Measurements from ENCODE around the gene PLAGL1.
"Not testable (repeated sequence)": the region's sequence is repeated elsewhere in the genome, so short reads cannot be mapped to it uniquely, and the experiment has no call there.

Gene PLAGL1, protein sequence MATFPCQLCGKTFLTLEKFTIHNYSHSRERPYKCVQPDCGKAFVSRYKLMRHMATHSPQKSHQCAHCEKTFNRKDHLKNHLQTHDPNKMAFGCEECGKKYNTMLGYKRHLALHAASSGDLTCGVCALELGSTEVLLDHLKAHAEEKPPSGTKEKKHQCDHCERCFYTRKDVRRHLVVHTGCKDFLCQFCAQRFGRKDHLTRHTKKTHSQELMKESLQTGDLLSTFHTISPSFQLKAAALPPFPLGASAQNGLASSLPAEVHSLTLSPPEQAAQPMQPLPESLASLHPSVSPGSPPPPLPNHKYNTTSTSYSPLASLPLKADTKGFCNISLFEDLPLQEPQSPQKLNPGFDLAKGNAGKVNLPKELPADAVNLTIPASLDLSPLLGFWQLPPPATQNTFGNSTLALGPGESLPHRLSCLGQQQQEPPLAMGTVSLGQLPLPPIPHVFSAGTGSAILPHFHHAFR

DNA sequence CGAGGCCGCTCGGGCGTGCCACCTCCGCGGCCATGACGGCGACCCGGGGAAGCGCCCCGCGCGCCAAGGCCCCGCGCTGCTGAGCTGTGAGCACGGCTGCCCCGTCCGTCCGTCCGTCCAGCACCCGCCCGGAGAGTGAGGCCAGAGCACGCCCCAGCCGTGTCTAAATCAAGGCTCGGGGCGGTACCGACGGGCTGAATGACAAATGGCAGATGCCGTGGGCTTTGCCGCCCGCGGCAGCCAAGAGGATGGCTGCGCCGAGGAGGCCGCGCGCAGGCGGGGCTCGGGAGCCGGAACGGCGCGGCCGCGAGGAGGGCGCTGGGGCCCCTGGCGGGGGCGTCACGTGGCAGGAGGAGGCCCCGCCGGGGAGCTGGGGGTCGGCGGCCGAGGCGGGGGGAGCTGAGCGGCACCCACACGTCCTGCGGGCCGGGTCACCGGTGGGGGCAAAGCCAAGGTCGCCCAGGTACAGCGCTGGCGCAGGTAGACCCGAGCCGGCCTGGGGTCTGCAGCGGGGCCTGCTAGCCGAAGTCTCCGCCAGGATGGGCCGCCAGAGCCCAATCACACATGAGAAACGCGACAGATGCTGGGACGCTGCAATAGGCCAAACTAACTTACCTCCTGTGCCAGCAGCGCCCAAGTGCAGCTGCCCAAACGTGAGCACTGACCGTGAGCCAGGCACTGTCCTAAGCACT lies at the start of gene PLAGL1:
PLAGL1 (minus strand) TSS at position 140 of the 692 bp plus-strand sequence. CDS start 60,123 bp downstream, outside the sequence.
- DNase-seq (ENCODE audit: low read depth in 3 of 3), result peak in 1 of 3 experiments; percentile 9

DNA sequence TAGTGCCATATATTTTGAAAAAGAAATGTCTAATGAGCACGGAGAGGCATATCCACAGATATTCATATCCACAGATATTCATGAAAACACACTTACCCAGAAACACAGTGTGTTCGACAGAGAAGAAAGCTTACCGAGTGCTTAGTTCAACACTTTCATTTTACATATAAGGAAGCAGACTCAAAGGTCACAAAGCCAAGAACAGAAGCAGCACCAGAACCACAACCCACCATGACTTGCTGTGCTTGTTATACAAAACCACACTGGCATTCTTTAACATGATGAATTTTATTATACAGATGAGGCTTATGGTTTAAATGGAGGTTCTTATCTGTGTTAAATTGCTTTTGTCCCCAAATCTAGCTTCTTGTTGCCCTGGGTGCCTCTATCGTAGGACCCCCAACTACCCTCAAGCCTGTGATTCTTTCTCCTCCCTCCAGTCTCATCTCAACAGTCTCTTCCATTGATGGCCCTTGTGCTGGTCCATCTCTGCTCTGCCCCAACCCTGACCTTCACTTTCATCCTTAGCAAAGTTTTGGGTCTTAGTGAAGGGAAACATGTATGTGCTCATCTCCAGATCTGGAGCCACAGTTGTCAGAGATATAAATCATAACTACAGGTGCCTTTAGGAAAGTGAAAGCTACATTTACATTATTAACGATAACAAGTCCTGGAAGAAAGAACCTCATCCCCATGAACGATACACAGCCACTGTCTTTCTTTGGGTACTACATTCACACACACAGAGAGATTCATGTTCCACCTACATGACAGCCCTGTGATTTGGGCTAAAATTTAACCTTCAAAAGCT lies 47.3 kb upstream of the PLAGL1 start:
- peak in 2 of 3 experiments; percentile 27 to 38 for DNase-seq (ENCODE audit: low read depth in 3 of 3)

DNA sequence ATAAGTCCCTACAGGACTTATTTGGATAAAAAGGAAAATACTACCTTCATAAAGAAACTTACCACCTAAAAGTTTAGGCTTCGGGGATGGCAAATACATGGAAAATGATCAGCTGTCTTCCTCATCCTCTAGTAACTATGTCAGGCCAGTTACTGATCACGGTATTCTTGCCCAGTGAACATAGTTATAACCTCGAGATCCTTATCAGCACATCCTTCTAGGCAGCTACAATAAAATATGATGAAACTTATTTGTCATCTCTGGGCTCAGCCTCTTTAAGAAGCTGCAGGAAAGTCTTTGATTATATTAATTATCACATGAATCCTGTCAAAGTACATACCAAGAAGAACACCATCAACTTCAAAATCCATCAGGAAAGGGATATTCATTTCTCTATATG lies 45.5 kb upstream of the PLAGL1 start:
- no peak for DNase-seq (ENCODE audit: low read depth in 3 of 3)

DNA sequence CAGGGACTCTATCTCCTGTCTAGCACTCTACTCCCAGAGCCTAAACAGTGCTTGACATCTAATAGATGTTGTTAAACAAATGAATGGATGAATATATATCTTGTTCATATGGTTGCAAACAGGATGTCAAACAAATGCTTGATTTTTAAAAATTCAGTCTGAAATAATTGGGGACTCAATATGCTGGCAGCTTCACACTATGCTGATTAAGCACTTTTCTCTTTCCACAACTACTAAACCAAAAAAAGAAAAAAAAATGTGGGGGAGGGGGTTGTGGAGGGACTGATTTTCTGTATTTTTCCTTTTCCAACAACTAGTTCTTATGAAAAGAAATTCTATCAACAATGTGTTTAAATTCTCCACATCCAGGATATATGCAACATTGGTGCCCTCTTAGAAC lies 44.4 kb upstream of the PLAGL1 start:
- no peak for DNase-seq (ENCODE audit: low read depth in 3 of 3)

DNA sequence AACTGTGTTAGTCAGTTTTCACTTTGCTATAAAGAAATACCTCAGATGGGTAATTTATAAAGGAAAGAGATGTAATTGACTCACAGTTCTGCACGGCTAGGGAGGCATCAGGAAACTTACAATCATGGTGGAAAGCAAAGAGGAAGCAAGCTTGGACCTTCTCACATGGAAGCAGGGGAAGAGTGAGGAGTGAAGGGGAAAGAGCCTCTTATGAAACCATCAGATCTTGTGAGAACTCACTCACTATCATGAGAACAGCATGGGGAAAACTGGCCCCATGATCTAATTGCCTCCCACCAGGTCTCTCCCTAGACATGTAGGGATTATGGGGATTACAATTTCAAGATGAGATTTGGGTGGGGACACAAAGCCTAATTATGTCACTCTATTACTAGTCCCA lies 41.3 kb upstream of the PLAGL1 start:
- no peak for DNase-seq (ENCODE audit: low read depth in 3 of 3)

DNA sequence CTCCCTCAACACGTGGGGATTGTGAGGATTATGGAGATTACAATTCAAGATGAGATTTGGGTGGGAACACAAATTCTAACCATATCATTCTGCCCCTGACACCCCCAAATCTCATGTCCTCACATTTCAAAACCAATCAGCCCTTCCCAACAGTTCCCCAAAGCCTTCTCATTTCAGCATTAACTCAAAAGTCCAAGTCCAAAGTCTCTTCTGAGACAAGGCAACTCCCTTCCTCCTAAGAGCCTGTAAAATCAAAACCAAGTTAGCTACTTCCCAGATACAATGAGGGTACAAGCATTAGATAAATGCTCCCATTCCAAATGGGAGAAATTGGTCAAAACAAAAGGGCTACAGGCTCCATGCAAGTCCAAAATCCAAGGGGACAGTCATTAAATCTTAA lies 39.6 kb upstream of the PLAGL1 start:
- no peak for DNase-seq (ENCODE audit: low read depth in 3 of 3)

DNA sequence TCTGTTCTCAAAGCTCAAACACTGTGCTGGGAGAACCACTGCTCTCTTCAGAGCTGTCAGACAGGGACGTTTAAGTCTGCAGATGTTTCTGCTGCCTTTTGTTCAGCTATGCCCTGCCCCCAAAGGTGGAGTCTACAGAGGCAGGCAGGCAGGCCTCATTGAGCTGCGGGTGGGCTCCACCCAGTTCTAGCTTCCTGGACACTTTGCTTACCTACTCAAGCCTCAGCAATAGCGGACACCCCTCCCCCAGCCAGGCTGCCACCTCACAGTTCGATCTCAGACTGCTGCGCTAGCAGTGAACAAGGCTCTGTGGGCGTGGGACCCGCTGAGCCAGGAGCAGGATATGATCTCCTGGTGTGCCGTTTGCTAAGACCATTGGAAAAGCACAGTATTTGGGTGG lies 38.6 kb upstream of the PLAGL1 start:
- DNase-seq (ENCODE audit: low read depth in 3 of 3), result not testable (repeated sequence)

DNA sequence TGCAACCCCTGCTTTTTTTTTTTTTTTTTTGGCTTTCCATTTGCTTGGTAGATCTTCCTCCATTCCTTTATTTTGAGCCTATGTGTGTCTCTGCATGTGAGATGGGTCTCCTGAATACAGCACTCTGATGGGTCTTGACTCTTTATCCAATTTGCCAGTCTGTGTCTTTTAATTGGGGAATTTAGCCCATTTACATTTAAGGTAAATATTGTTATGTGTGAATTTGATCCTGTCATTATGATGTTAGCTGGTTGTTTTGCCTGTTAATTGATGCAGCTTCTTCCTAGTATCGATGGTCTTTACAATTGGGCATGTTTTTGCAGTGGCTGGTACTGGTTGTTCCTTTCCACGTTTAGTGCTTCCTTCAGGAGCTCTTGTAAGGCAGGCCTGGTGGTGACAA lies 36.9 kb upstream of the PLAGL1 start:
- DNase-seq (ENCODE audit: low read depth in 3 of 3), result not testable (repeated sequence)

DNA sequence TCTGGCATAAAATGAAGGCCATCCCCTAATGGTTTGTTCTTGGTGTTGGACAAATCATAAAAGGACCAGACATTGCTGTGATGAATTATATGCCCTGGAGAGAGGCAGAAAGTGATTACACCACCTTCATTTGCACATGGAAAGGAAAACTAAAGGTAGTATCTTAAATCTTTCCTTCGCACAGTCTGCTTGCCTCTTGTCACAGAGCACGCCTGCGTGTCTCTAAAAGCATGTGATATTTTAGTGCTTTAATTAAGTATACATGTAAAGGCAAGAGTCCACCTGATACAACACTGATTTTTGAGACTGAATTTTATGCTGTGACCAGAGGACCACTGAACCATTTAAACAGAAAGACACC lies 28.8 kb upstream of the PLAGL1 start:
- DNase-seq (ENCODE audit: low read depth in 3 of 3), result no peak

DNA sequence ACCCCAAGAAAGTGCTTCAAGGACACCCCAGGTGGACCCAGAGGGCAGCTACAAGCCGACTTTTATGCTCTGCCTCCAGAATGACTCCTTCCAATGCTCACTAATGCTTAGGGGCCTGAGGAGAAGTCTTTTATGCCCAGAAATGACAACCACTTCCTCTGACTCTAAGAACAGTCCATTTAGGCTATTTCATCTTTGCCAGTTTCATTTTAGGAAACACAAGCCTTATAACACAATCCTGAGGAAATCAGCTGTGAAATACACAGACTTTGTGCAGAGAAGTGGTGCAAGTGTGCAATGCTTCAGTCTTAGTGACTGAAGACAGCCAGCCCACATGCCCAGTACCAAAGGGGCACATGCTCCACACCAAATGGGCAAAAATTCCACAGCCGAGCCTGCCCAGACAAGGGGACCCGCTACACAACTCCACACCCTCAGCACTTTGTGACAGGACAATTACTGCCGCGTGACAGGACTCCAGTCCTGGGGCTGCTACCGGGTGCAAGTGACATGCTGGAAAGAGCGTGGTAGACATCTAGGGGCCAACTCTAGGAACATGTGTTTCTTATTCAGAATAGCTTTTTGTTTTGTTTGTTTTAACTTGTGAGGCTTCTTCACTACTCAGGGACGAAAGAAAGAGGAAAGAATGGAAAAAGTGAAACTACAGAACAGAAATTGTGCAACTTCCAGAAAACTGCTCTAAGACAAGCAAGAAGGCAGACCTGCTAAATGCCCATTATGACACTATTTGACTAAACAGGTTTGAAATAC lies 28.2 kb upstream of the PLAGL1 start:
- no peak for DNase-seq (ENCODE audit: low read depth in 3 of 3)

DNA sequence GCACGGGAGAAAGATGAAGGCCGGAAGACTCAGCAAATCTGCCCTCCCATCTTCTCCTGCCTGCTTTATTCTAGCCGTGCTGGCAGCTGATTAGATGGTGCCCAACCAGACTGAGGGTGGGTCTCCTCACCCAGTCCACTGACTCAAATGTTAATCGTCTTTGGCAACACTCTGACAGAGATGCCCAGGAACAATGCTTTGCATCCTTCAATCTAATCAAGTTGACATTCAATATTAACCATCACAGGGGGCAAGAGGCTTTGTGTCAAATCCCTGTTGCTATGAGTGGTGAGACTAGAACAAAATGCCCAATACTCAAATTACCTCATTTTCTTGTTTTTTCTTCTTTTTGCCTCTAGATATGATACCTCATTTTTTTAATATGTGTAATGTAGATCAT lies 27.4 kb upstream of the PLAGL1 start:
- no peak for DNase-seq (ENCODE audit: low read depth in 3 of 3)

DNA sequence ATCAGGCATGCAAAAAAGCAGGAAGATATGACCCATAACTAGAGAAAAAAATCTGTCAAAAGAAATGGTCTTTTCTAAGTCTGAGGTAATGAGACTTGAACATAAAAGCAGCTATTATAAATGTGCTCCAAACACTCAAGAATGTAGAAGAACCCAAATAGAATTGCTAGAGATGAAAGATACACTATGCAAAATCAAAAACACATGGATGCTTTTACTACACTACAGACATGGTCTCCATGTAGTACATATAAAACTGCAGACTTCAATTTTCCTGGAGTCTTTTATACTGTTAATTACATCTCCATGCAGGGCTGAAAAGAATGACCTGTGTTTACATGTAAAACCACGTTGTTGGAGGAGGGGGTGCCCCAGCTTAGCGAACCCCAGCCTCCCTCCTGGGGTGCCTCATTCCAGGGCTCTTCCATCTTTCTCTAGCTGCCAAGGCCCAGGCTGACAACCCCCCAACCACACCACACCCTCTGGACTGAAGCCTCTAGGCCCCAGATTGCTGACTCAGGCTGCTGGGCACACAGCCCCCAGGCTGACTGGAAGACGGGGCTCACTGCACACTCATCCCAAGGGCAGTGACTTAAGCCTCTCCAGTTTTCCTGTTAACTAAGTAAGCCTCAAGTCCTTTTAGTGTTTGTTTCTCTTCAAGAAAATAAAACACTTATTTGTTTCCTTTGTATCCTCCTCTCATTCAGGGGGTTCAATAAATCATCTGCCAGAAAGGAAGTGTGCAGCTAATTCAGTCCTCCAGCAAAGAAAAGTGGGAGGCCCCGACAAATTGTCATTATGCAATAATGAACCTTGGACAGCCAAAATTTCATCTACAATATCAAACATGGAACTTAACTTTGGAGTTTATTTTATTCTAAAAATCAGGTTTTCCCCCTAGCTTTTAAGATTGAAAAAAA lies 26.0 kb upstream of the PLAGL1 start:
- no peak for DNase-seq (ENCODE audit: low read depth in 3 of 3)

DNA sequence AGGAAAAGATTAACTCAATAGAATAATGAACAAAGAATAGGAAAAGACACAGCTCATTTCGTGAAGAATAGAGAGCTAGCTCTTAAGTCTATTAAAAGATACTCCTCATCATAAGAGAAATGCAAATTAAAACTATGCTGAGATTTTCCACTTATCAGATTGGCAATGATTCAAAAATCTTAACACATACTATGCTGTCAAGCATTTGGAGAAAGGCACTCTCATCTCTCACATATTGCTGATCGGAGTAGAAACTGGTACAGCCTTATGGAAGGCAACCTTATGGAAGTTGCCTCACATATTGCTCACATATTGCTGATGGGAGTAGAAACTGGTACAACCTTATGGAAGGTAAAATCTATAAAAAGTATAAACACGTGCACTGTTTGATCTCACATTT lies 21.4 kb upstream of the PLAGL1 start:
- no peak for DNase-seq (ENCODE audit: low read depth in 3 of 3)

DNA sequence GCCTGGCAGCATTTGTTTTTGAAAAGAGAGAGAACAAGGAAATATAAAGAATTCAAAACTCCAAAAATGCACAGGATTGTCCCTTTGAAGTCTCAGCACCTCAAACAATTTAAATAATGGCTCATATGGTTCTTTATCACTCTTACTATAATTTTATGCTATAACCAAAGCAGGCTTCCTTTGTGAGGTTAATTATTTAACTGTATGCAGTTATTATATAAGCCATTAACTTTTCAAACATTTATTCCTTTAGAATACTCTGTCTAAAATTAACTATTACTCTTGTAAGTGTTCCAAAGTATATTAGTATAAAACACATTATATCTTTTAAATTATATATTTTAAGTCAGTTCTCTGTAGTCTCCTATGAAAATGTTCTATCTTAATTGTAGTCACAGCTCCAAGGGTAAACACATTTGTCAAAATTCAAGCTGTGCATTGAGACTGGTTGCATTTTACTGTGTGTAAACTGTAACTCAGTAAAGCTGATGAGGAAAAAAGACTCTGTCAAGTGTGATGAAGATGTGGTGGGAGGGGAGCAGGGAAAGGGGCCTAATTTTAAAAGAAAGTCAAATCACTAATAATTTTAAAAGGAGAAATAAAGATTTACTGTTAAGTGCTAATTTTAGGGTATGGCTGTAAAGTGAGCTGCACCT lies 20.0 kb upstream of the PLAGL1 start:
- DNase-seq (ENCODE audit: low read depth in 3 of 3), result no peak

DNA sequence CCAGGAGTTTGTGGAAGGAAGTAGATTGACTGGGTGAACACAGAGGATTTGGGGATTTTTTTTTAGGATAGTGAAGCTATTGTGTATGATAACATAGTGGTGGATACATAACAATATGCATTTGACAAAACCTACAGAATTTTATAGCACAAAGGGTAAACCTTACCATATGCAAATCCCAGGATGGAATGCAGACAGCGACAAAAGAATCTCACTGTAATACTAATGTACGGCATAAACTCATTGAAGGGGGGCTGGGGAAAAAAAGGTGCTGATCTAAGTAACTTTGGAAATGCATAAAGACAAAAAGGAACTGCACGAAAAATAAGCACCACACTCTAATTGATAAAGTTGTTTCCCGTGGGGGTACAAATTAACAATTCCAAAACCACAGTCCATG lies 15.2 kb upstream of the PLAGL1 start:
- no peak for DNase-seq (ENCODE audit: low read depth in 3 of 3)

DNA sequence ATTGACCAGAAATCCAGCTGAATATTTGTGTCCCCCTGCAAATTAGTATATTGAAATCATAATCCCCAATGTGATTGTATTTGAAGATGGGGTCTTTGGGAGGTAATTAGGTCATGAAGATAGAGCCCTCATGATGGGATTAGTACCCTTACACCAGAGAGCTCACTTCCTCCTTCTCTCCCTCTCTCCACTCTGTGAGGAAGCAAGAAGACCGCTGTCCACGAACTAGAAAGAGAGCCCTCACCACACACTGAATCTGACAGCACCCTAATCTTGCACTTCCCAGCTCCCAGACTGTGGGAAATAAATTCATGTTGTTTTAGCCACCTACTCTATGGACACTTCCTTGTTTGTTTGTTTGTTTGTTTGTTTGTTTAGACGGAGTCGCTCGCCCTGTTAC lies 11.9 kb upstream of the PLAGL1 start:
- no peak for DNase-seq (ENCODE audit: low read depth in 3 of 3)

DNA sequence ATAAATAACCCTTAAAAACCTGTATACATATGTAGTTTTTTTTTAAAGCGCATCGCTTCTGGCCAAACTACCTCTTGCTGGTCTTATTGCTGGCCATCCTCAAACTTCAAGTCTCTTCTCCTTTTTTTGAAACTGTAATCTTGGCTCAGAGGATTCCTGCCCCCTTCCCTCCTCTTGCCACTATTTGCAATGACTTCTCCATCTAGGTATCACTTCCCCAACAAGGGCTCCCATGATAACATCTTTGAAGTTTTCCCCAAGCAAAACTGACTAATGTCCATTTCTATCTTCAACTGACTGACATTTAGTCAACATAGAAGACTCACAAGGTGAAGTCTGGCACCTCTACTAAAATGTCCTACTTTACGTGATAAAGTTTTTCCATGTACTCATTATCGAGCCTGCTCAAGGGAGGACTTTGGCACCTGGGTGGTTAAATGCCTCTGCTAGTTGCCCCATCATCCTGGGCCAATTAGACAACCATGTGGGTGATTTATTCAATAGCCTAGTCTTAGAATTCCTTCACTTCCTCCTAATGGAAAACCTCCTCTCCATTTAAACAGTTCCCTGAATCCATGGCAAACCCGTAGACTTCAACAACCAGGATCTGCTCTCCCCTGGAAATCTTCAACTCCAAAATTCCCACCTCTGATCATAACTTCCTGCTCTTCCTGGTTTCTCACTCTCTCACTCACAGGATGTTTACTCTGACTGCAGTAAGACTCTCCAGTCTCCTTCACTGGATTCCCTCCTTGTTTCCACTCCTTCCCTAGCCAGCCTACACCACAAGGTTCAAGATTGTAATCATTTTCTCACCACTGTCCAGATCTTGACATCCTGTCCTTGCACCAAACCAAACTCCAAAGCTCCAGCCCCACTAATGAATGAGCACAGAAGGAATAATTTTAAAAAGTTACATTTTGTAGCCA lies 9.4 kb upstream of the PLAGL1 start:
- no peak for DNase-seq (ENCODE audit: low read depth in 3 of 3)

DNA sequence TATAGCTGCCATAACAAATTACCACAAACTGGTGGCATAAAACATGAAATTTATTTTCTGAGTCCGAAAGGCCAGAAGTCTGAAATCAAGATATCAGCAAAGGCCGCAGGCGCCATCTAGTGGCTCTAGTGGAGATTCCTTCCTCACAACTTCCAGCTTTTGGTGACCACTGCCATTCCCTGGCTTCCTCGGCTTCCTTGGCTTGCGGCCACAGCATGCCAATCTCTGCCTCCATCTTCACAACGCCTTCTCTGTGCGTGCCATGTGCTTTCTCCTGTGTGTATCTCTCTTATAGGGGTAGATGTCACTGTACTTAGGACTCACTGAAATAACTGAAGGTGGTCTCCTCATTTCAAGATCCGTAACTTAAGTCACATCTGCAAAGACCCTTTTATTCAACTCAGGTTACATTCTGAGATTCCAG lies 5.4 kb upstream of the PLAGL1 start:
- peak; percentile 34 to 53 (median 49) for DNase-seq (ENCODE audit: low read depth in 3 of 3)

DNA sequence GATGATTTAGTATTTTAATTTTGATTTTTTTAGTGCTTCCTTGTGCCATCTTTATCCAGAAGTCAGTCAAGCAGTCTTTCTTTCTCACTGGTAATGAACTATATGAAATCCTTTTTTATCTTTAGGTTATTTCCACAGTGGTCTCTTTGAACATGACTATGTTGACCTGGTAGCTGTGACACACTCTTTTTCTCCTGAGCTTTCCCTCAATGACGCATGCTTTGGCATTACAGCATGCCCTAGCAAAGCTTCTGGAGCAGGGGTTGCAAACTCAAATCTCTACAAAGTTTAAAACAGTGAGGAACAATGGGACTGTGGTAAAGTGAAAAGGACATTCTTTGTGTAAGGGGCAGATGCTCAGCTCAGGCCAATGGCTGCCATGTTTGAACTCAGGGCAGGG lies 4.5 kb upstream of the PLAGL1 start:
- no peak for DNase-seq (ENCODE audit: low read depth in 3 of 3)
